Activated T-cell treated with anti-CD3 and anti-CD28 coated beads, Interleukin-2, amount 50 U/mL, for 1 hour (primary cell): ENCODE measurements around the gene CDCP2.
A peak's percentile ranks its signal among the peaks of the same experiment; 100 is the strongest.

Experiments used
- DNase-seq: peaks from one replicate; pipeline ENCODE4 v3.0.0-alpha.2; 2020

Gene CDCP2

DNA sequence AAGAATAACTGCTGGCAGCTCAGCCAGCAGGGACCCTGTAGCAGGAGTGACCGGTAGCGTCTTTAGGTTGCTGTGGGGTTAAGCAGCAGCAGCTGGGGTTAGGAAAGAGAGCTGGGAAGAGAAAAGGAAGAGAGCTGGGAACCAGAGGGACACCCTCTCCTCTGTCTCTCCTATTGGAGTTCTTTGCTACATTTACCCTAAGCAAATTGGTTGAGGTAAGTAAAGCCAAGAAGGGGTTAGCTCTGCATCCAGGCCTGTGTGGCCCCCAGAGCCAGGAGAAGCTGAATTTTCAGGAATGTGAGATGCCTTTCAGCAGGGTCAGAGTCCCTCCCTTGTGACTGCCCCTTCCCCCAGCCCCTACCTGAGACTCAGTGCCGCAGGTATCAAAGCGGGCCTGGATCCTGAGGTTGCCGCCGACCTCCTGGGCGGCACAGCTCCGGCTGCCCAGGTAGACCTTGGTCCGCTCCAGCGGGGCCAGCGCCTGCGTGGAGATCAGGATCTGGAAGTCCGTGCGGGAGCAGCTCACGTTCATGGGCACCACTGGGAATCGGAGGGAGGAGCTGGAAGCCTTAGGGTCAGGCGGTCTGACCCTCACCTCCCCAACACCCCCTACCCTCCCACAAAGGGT is 16.4 kb downstream of the CDCP2 start:
- no peak for DNase-seq

DNA sequence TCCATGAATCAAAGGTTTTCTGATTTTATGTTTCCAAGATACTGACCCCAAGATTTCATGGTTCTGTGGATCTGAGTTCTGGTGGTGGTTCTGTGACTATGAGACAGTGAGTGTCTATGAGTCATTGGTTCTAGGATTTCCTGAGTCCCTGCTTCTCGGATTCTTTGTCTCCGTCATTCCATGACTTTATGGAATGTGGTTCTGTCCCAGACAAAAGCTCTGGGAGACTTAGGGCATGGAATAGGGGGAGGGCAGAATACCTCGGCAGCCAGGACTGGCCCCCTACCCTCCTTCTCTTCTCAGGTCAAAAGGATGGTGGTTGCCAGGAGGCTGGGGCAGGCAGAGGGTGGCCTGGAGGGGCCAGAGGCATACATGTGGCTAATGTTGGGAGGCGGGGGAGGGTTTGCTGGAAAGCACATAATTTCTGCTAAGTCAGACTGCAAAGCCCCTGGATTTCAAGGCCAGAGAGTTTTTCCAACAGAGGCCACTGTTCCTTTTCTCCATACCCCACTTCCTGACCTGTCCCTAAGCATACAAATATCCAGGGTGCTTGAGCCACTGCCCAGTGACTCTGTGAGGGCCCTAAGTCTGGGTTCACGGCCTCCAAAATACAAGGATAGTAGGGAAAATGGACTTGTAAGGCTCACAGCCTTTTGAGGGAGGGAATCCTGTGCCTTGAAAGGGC is 17.2 kb downstream of the CDCP2 start:
- DNase-seq = no peak

DNA sequence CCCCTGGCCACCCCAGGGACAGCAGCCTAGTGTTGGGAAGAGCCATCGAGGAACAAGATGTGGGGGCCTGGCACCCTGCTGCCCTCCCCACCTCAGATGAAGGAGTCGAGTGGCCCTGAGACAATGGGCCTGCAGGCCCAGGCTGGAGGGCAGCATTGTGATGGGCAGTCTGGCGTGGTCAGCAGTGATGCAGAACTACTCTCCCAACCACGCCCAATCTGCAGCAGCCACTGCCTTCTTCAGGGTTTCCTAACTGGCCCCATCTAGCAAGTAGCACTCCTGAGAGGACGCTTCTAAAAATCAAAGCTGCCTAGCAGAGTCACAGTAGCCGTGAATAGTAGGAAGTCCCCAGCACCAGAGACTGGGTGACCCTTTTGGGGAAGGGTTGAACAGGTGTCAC is 18.5 kb downstream of the CDCP2 start:
- no peak for DNase-seq

DNA sequence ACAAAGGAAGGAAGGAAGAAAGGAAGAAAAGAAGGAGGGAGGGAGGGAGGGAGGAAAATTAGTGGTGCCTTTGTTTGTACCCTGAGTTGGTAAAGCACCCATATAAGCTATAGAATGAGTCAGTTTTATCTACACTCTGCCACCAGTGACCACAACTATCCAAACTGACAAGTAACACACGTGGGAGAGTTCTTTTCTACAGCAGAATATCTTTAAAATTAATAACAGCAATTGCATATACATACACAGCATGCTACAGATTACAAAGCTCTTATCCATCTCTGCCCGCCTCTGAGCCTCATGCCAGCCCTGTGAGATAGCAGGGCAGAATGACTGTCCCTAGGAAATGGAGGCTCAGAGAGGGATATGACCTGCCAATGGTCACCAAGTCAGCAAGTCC is 20.3 kb downstream of the CDCP2 start:
- DNase-seq = no peak

DNA sequence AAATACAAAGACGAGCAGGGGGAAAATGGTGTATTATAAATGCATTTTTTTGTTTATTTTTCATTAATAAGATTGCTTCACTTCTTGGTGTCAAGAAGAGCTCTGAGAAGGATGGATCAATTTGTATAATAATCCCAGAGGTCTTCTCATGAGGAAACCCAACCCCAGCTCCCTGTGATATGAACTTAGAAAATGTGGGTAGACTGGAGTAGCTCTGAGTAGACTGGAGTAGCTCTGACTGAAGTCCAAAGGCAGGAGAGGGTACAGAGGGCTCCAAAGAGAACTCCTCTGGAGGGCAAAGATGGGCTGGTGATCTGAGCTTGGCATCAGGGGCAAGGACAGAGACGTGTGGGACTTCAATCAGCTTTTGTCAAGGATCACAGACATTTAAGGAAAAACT is 21.4 kb downstream of the CDCP2 start:
- DNase-seq = no peak

DNA sequence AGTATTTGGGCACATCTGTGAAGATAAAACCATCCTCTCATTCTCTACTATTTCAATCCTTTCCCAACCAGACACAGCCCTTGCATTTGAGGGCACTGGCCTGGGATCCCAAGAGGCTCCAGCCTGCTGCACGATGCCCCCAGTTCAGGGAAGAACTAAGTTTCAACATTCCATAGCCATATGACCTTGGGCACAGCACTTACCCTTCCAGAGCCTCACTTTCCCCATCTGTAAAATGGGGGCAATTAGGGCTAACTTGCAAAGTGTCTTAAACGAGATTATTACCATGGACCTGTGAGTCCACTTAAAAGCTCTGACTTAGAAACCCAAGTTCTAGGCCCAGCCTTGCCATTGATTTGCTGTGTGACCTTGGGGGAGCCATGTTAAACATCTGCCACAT is 22.9 kb downstream of the CDCP2 start:
- DNase-seq = no peak

DNA sequence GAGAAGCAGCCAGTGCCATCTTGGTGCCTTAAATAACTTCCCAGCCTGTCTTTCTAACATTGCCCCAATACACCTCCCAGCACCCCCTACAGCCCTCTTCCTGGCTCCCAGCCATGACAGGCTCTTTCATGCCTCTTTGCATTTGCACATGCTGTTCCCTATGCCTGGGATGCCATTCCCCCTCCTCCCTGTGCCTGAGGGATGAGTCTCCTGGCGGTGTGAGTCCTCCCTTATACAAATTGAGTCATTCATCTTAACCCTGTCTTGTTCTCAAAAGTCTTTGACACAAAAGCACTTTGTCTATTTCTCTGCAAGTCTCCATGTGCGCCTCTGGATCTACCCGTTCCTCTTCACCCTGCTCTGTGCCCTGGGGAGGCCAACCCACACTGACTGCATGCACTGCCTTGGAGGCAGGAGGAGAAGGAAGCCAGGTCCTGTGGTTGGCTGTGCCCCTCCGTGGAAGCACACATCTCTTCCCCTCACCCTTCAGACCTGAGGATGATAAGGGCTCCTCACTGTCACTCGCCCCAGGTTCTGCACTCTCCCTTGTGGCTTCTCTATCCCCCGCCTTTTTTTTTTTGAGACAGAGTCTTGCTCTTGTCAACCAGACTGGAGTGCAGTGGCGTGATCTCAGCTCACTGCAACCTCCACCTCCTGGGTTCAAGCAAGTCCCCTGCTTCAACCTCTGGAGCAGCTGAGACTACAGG is 25.1 kb downstream of the CDCP2 start:
- no peak for DNase-seq

DNA sequence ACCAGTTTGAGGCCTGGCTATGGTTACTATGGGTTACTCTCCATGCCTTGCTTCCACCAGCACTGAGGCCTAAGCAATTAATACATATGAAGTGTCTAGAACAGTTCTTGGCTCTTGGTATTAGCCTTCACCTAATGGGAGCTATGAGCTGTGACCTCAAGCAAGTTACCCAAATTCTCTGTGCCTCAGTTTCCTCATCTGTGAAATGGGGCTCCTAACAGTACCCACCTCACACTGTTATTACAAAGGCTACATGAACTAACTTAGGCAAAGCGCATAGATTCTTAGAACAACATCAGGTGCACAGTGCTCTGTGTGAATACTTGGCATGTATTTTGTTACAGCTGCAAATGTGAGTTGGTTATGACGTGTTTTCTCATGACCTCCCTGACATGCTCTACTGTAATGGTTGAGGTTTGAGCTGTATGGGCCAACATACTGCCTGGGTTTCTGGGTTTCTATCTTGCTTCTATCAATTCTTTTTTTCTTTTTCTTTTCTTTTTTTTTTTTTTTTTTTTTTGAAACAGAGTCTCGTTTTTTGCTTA is 26.5 kb downstream of the CDCP2 start:
- DNase-seq = no peak

DNA sequence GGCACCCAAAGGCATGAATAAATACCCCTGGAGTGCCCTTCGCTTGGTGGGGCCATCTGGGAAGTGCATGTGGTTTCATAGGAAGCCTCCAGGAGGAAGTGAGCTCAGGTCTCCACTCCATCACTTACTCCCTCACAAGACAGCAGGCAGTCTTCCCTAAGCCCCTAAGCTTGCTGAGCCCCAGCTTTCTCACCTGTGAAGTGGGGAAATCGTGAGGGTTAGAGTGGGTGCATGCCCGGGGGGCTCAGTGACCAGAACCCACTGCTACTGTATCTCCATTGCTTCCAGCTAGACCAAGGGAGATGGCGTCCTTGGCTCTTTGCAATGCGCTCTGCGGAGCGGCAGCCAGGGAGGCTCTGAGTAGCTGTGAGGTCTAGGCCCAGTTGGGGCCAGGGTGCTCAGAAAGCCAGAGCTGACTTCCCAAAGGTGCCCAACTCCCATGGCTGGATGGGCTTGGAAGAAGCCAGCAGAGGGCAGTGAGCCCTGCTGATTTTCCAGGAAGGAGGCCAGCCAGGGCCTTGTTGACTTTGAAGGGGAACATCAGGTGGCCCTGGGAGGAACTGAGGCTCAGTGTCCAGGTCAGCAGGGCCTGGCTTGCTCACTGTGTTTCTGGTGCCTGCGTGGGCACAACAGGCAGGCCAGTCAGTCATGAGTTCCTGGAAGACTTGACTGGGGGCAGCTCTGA is 27.3 kb downstream of the CDCP2 start:
- DNase-seq = no peak

DNA sequence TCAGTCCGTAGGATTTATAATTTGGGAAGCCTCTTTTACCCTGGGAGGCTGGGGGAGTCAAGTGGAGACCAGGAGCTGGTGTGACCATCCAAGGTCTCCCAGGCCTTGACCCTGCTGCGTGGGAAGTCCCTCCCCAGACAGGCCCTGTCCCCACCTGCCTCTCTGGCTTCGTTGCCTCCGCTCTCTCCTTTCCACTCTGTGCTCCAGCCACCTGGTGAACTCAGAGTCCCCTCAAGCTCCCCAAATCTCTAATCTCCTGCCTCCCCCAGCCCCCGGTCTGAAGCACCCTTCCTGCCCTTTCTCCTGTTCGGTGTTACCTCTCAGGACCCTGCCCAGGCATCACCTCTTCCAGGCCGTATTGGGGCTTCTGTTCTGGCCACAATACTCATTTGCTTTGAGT is 27.9 kb downstream of the CDCP2 start:
- no peak for DNase-seq

DNA sequence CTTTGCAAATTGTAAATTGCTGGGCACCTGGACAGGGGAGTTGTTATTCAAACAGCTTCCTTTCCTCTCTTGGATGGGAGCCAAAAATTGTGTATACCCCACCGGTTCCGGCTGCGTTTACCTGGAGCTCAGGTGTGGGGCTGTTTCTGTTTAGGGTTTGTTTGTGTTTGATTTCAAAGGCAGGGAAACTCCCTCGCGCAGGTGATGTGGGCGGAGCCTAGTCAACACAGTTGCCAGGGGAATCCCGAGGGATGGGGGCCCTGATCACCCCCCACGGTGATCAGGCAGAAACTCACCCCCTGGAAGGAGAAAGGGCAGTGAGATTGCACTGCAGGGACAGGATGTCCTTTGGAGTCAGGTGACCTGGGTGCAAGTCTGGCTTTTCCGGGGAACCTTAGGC is 28.3 kb downstream of the CDCP2 start:
- no peak for DNase-seq

DNA sequence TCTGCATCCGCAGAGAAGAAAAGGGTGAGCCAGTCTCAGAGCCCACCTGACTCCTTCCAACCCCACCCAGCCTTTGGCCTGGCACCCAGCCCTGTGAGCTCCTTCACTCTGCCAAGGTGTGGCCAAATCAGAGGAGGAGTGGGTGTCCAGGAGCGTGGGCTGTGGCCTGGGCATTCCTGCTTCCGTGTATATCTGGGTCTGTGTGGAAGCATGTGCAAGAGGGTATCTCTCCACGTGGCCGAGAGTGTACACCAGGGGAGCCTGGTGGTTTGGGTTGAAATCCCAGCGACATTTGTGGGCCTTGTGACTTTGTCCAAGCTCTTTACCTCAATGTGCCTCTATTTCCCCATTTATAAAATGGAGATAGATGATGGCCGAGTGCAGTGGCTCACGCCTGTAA is 29.8 kb downstream of the CDCP2 start:
- DNase-seq = no peak

DNA sequence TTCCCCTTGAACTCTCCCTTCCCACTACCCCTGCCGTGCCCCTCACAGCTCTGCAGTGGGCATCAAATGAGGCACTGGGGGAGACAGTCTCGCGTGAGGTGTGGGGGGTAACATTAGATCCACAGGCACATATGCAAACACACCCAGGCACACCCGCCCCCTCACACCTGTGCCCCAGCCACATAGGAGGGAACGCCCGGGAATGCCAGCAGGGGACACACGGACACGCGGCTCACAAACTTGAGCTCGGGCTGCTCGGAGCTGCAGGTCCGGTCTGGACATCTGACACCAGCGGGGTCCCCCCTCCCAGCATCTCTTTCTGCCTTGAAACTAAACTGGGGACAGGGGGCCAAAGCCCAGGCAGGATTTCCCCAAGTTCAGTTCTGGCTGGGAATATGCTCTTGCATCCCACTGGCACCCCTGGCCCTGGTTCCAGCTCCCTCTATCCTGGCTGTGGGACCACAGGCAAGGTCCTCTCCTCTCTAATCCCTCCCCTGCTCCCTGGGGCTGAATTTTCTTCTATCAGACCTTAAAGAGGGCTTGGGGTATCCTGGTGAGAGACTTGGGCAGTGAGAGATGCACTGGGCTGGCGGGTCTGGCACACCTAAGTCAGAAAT is 30.6 kb downstream of the CDCP2 start:
- no peak for DNase-seq

DNA sequence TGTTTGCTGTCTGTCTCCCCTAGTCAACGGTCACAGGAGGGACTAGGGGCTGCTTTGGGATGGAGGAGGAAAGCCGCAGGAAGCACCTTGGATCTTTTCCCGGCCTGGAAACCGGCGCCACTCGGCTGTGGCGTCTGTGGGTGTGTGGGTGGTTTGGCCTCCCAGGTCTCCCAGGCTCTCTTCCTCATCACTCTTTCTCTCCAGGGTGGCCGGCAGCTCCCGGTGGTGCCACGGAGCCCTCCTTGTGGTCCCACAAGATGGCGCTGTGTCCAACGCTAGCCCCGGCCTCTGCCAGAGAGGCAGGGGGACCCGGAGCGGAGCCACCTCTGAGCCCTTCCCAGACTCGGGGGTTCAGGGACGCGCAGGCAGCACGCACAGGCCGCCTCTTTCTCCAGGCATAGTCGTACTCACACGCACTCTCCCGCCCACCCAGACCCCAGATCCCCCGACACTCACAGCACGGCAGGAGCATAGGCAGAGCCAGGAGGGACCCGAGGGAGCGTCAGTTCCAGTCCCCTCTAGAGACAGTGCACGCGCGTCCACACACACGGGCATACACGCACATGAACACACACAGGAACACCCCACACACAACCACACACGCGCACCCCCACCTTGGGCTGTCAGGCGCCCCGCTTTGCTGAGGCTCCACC is 31.2 kb downstream of the CDCP2 start:
- DNase-seq = peak; percentile 73

DNA sequence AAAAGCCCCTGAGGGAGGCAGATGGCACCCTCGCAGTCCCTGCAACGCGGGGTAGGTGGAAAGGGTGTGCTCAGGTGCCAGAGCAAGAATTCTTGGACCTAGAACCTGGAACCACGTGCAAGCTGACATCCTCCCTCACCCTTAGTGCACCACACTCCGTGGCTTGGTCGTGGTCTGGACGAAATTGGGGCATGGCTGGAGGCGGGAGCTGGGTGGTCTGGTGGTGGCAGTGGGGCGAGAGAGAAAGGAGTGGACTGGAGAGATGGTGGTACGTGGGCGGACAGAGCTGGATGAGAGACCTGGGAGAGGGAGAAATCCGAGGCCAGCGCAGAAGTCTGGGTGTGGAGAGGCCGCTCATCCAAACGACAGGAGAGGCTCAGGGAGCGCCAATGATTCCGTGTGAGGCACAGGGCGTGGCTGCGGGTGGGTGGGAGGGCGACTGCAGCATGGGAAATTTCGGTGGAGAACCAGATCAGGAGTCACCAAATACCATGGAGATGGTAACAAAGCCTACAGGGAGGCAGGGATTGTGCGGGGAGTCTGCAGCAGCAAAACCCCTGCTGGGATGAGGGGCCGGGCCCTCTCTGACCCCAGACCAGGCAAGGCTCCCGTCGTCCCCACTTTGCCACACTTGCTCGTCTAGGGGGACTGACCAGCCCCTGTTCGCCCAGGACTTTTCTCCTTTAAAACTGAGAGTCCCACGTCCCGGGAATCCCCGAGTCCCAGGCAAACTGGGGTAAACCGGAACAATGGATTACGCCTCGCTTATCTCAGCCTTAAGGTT is 31.9 kb downstream of the CDCP2 start:
- DNase-seq = no peak

DNA sequence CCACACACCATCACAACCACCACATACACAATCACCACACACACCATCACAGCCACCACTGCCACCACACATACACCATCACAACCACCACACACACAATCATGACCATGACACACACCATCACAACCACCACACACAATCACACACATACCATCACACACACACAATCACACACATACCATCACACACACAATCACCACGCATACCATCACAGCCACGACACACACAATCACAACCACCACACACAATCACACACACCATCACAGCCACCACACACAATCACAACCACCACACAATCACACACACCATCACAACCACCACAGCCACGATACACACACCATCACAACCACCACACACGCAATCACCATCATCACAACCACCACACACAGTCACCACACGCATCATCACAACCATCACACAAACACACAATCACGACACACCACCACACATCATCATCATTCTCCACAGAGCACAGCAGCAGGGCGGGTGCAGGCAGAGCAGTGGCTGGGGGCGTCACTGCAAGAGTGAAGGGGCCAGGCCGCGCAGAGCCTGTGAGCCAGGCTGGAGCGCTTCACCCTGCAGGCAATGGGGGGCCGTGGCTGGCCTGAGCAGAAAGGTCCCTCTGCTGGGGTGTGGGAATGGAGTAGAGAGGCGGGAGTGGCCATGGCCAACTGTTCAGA is 32.6 kb downstream of the CDCP2 start:
- no peak for DNase-seq

DNA sequence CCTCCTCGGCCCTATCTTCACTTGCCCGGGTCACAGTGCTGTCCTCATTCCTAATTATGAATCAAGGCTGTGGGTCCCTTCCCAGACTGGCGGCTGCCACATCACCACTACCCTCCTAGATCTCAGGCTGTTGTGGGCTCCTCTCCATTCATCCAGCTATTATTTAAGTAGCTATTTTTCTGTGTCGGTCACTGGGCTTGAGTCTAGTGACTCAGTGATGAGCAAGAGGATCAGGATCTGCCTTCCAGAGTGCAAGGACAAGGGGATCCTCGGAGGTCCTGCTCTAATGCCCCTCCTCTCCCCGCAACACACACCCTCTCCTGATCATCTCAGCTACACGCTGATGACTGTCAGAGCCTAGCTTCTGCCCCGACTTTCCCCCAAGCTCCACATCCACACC is 34.1 kb downstream of the CDCP2 start:
- no peak for DNase-seq

DNA sequence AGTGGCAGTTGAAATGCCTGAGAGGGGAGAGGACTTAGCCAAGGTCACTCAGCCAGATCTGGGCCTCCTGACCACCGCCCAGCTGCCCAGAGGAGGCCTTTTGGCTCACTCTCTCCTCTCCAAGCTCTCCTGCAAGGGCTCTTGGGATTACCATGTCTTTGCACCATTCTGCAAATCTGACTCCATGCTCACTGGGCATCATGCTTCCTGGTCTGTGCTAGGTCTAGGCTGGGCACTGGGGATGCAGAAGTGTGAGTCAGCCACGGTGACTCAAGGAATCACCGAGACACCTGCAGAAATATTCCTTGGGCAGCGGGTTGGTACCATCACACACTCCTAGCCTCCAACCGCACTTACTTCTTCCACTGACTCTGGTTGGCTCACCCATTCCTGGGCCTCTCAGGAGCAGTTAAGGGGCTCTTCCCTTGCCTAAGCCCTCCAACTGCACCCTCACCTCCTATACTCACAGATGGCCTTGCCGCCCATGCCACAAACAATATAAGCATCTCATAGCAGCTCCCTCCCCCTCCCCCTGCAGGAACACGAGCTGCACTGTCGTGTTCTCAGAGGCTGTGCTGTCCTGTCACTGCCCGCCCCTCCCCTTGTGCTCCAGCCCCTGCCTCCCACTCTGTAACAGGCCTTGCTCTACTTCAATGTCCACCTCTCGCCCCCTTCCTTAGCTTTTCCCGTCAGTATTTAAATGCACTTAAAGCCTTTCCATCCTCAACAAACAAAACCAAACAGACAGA is 34.8 kb downstream of the CDCP2 start:
- DNase-seq = no peak

DNA sequence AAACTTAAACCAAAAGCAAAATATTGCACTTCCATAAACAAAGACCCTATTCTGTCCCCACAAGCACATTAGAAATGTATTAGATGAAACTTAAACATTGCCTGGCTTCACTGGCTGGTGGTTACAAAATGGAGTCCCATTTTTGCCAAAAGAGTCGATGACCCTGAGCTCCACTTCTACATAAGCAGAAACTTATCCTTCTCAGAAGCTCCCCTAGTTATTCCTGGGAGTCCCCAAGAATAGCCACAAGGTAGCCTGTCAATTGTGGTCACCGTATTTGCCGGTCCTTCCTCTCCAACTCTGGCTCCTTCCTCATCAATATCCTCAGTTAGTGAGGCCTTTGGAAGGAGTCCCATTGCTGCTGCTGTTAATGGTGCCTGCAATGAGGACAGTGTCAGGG is 37.3 kb downstream of the CDCP2 start:
- DNase-seq = no peak

DNA sequence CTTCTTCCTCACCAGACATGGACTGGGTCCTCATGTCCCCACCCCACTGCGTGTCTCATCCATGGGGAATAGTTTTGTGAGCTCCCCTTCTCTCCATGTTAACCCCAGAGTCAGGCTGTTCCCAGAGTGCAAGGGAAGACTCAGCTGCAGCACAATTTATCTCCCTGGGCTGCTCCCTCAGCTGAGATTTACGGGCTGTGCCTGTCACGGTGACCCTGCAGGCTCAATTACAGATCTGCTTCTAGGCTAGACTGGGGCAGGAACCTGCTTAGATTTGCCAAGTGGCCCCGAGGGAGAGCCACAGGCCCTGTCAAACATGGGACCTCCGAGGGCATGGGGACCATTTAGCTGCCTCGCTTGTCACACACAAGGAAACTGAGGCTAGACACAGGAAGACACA is 37.8 kb downstream of the CDCP2 start:
- no peak for DNase-seq
